H9 (cell line): ENCODE results near the gene DCTN5. TPM values are rescaled to one million over a fixed set of nuclear protein-coding genes. Genes with fewer than 3 reads are reported as not detected.

ENCODE experiments used
- DNase-seq: peaks from one replicate; pipeline ENCODE4 v3.0.0-alpha.2; 2017
- H2AFZ ChIP-seq: one replicate; pipeline ENCODE4 v1.6.1; 2013; ENCODE audit warnings: mild to moderate bottlenecking, low read length, control low read depth, moderate library complexity
- H2AK5ac ChIP-seq: 2 replicates; pipeline ENCODE4 v1.6.1; 2013; ENCODE audit warnings: low read length, control low read depth, mixed read lengths; ENCODE audit not compliant: insufficient read length
- H2BK120ac ChIP-seq: one replicate; pipeline ENCODE4 v1.6.1; 2013; ENCODE audit warnings: low read depth, mild to moderate bottlenecking, low read length, control low read depth, inconsistent platforms; ENCODE audit not compliant: poor library complexity, severe bottlenecking
- H2BK12ac ChIP-seq: 2 replicates; pipeline ENCODE4 v1.6.1; 2013; ENCODE audit warnings: low read length, control low read depth, mixed read lengths, low read depth; ENCODE audit not compliant: insufficient read length
- H2BK15ac ChIP-seq: 2 replicates; pipeline ENCODE4 v1.6.1; 2013; ENCODE audit warnings: low read depth, low read length, control low read depth
- H2BK20ac ChIP-seq: one replicate; pipeline ENCODE4 v1.6.1; 2013; ENCODE audit warnings: low read depth, mild to moderate bottlenecking, low read length, control low read depth, inconsistent platforms; ENCODE audit not compliant: poor library complexity, severe bottlenecking
- H2BK5ac ChIP-seq: 2 replicates; pipeline ENCODE4 v1.6.1; 2013; ENCODE audit warnings: low read length, control low read depth, mixed read lengths; ENCODE audit not compliant: insufficient read length
- H3K14ac ChIP-seq: 2 replicates; pipeline ENCODE4 v1.6.1; 2013; ENCODE audit warnings: low read length, control low read depth; ENCODE audit not compliant: insufficient read depth
- H3K18ac ChIP-seq: 2 replicates; pipeline ENCODE4 v1.6.1; 2013; ENCODE audit warnings: low read depth, mild to moderate bottlenecking, mixed read lengths, low read length, control low read depth; ENCODE audit not compliant: insufficient read length
- H3K23ac ChIP-seq: 2 replicates; pipeline ENCODE4 v1.6.1; 2013; ENCODE audit warnings: low read length, control low read depth, mixed read lengths, low read depth; ENCODE audit not compliant: insufficient read length
- H3K23me2 ChIP-seq: 2 replicates; pipeline ENCODE4 v1.6.1; 2013; ENCODE audit warnings: low read depth, mild to moderate bottlenecking, mixed read lengths, low read length, control low read depth; ENCODE audit not compliant: insufficient read length, poor library complexity, severe bottlenecking
- H3K27ac ChIP-seq: 2 replicates; pipeline ENCODE4 v1.5.1; 2013; ENCODE audit warnings: low read length, control low read depth, mixed read lengths, low read depth; ENCODE audit not compliant: insufficient read length
- H3K27me3 ChIP-seq: 2 replicates; pipeline ENCODE4 v1.6.1; 2013; ENCODE audit warnings: low read length, control low read depth, inconsistent platforms; ENCODE audit not compliant: insufficient read depth
- H3K4ac ChIP-seq: 2 replicates; pipeline ENCODE4 v1.6.1; 2013; ENCODE audit warnings: low read depth, mild to moderate bottlenecking, control low read depth, inconsistent platforms, low read length, moderate library complexity
- H3K4me1 ChIP-seq: 2 replicates; pipeline ENCODE4 v1.6.1; 2013; ENCODE audit warnings: low read length, control low read depth, inconsistent platforms; ENCODE audit not compliant: insufficient read depth
- H3K4me2 ChIP-seq: 2 replicates; pipeline ENCODE4 v1.6.1; 2013; ENCODE audit warnings: low read length, control low read depth, mixed read lengths; ENCODE audit not compliant: insufficient read length, insufficient read depth
- H3K56ac ChIP-seq: 2 replicates; pipeline ENCODE4 v1.6.1; 2013; ENCODE audit warnings: low read depth, mild to moderate bottlenecking, mixed read lengths, low read length, control low read depth; ENCODE audit not compliant: insufficient read length
- H3K79me1 ChIP-seq: 2 replicates; pipeline ENCODE4 v1.6.1; 2013; ENCODE audit warnings: low read depth, mild to moderate bottlenecking, moderate library complexity, low read length, control low read depth, inconsistent platforms; ENCODE audit not compliant: insufficient read depth, poor library complexity, severe bottlenecking
- H3K79me2 ChIP-seq: 2 replicates; pipeline ENCODE4 v1.6.1; 2013; ENCODE audit warnings: low read length, control low read depth, inconsistent platforms; ENCODE audit not compliant: insufficient read depth
- H3K9ac ChIP-seq: 2 replicates; pipeline ENCODE4 v1.6.1; 2013; ENCODE audit warnings: low read length, control low read depth, mixed read lengths; ENCODE audit not compliant: insufficient read length; ENCODE audit errors: extremely low read depth
- H3K9me3 ChIP-seq: one replicate; pipeline ENCODE4 v1.6.1; 2013; ENCODE audit warnings: low read depth, low read length, inconsistent platforms; ENCODE audit not compliant: control insufficient read depth
- H3T11ph ChIP-seq: one replicate; pipeline ENCODE4 v1.6.1; 2013; ENCODE audit warnings: mild to moderate bottlenecking, low read length, control low read depth, inconsistent platforms
- H4K20me1 ChIP-seq: one replicate; pipeline ENCODE4 v1.6.1; 2013; ENCODE audit not compliant: control insufficient read depth, insufficient read length, insufficient read depth
- H4K5ac ChIP-seq: 2 replicates; pipeline ENCODE4 v1.6.1; 2013; ENCODE audit warnings: low read depth, mild to moderate bottlenecking, mixed read lengths, low read length, control low read depth; ENCODE audit not compliant: insufficient read length
- H4K8ac ChIP-seq: replicated peaks from 2 replicates; pipeline ENCODE4 v1.6.1; 2013; ENCODE audit warnings: low read length, control low read depth, mixed read lengths, low read depth; ENCODE audit not compliant: insufficient read length
- H4K91ac ChIP-seq: 2 replicates; pipeline ENCODE4 v1.6.1; 2013; ENCODE audit warnings: low read depth, mild to moderate bottlenecking, moderate library complexity, mixed read lengths, low read length, control low read depth; ENCODE audit not compliant: insufficient read length
- H3K27ac Mint-ChIP-seq, 3 experiments: 2 replicates in 2 of 3; 3 replicates in 1 of 3; pipeline ENCODE4 v1.8.0; 2020 to 2021; ENCODE audit warnings: mixed read lengths in 3 of 3, mild to moderate bottlenecking in 1 of 3, moderate library complexity in 1 of 3
- H3K27me3 Mint-ChIP-seq: 2 replicates; pipeline ENCODE4 v1.8.0; 2021; ENCODE audit warnings: low read depth, mild to moderate bottlenecking, moderate library complexity, mixed read lengths
- H3K36me3 Mint-ChIP-seq, 3 experiments: 2 replicates in 2 of 3; 3 replicates in 1 of 3; pipeline ENCODE4 v1.8.0; 2020 to 2021; ENCODE audit warnings: low read depth in 3 of 3, mixed read lengths in 3 of 3; ENCODE audit not compliant: insufficient read depth in 1 of 3
- H3K4me1 Mint-ChIP-seq, 2 experiments: 2 replicates each; pipeline ENCODE4 v1.8.0; 2020; ENCODE audit warnings: mixed read lengths in 2 of 2
- H3K4me3 Mint-ChIP-seq, 2 experiments: 2 replicates in 1 of 2; 3 replicates in 1 of 2; pipeline ENCODE4 v1.8.0; 2020 to 2021; ENCODE audit warnings: mild to moderate bottlenecking in 2 of 2, mixed read lengths in 2 of 2, moderate library complexity in 1 of 2
- H3K9me3 Mint-ChIP-seq, 2 experiments: 2 replicates in 1 of 2; 3 replicates in 1 of 2; pipeline ENCODE4 v1.8.0; 2020; ENCODE audit warnings: mild to moderate bottlenecking in 2 of 2, mixed read lengths in 2 of 2, moderate library complexity in 1 of 2
- WGBS: extraction: QIAGEN DNeasy Blood & Tissue Kit; methylation state at CpG from one replicate; pipeline ENCODE4 v1.1.7; 2013; ENCODE audit warnings: missing lambda C conversion rate, low lambda C conversion rate, mixed read lengths; ENCODE audit not compliant: insufficient read length; ENCODE audit errors: extremely low coverage; 5-methylcytosine and 5-hydroxymethylcytosine counted together
- total RNA-seq: library from RNA; stranded (reverse); gene quantifications from 2 replicates; pipeline ENCODE4 v1.2.1, GENCODE V29; 2021
- TF ChIP-seq, protein P1 (sequence below): fragments of 200-600 bp; sonication (generic); conservative IDR thresholded peaks from 3 replicates; pipeline ENCODE4 v1.8.0; 2021; ENCODE audit warnings: antibody characterized with exemption, mild to moderate bottlenecking

The DCTN5 gene
- total RNA-seq, 1 experiment from 2014 or later, result 114 TPM

DNA sequence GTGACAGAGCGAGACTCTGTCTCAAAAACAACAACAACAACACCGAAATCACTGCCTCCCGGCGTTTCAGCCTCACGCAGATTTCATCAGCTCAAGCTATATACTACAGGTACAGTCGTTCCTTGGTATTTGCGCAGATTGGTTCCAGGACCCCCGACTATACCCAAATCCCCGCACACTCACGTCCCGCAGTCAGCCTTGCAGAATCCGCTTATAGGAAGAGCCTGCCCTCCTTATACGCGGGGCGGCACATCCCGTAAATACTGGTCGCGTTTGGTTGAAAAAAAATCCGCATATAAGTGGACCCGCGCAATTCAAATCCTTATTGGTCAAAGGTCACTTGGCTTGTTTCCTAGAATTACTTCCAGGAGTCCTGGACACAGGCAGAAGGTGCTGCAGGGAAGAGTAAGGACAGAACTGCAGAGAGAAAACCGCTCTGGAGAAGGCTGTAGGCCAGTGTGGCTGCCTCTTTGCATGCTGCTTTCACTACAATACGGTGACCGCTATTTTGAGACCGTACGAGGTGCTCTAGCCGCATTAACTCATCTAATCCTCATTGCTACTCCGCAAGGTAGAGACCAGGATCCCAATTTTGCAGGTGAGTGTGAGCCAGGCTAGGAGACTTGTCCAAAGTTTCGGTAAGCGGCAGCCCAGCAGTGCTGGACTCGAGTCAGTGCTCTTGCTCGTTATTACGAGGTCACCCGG is 45.9 kb upstream of the DCTN5 start:
- H4K20me1 ChIP-seq, result no peaks in the 10 kb centered on the region
- no peaks in the 10 kb centered on the region for H3K4me1 ChIP-seq
- Mint-ChIP-seq H3K27me3 (no peaks in the 10 kb centered on the region), H3K4me1 (peaks cover 18 to 29% of the 10 kb centered on the region in 2 experiments), H3K4me3 (peak overlapping the region; percentile 86 to 89), H3K36me3 (peaks cover 14 to 35% (median 26%) of the 10 kb centered on the region in 3 experiments), H3K9me3 (no peaks in the 10 kb centered on the region), H3K27ac (peak overlapping the region in 2 of 3 experiments; percentile 46 to 90; a peak in 4 of 7 replicates)
- H3K27me3 ChIP-seq, result no peaks in the 10 kb centered on the region
- H3K14ac ChIP-seq, result peak overlapping the region; percentile 71; the same call in 1 of the 2 replicates
- peak overlapping the region; percentile 95 for H3K9ac ChIP-seq
- H3K23me2 ChIP-seq, result peaks cover 7% of the 10 kb centered on the region
- no peak overlapping the region for H4K5ac ChIP-seq
- DNase-seq, result no peak
- no peak overlapping the region for H4K91ac ChIP-seq
- no peak overlapping the region for H3K56ac ChIP-seq
- TF ChIP-seq, protein P1, sequence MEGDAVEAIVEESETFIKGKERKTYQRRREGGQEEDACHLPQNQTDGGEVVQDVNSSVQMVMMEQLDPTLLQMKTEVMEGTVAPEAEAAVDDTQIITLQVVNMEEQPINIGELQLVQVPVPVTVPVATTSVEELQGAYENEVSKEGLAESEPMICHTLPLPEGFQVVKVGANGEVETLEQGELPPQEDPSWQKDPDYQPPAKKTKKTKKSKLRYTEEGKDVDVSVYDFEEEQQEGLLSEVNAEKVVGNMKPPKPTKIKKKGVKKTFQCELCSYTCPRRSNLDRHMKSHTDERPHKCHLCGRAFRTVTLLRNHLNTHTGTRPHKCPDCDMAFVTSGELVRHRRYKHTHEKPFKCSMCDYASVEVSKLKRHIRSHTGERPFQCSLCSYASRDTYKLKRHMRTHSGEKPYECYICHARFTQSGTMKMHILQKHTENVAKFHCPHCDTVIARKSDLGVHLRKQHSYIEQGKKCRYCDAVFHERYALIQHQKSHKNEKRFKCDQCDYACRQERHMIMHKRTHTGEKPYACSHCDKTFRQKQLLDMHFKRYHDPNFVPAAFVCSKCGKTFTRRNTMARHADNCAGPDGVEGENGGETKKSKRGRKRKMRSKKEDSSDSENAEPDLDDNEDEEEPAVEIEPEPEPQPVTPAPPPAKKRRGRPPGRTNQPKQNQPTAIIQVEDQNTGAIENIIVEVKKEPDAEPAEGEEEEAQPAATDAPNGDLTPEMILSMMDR, result no peak
- H3K79me2 ChIP-seq, result peaks cover 27% of the 10 kb centered on the region; the same call in 1 of the 2 replicates
- no peak overlapping the region for H3T11ph ChIP-seq
- no peak overlapping the region for H3K27ac ChIP-seq
- no peak overlapping the region for H3K4ac ChIP-seq
- H3K18ac ChIP-seq, result no peak overlapping the region
- H2BK15ac ChIP-seq, result no peak overlapping the region
- no peak overlapping the region for H2AK5ac ChIP-seq
- H3K9me3 ChIP-seq, result no peaks in the 10 kb centered on the region
- H2BK20ac ChIP-seq, result no peak overlapping the region
- peak overlapping the region; percentile 97 for H3K4me2 ChIP-seq
- WGBS, result no CpG with 5 or more reads among the region's 34 CpGs
- H3K23ac ChIP-seq, result peak overlapping the region; percentile 25
- no peak overlapping the region for H2BK5ac ChIP-seq
- no peak overlapping the region for H2AFZ ChIP-seq
- no peak overlapping the region for H2BK120ac ChIP-seq
- peaks cover 3% of the 10 kb centered on the region for H3K79me1 ChIP-seq
- no peak overlapping the region for H4K8ac ChIP-seq
- no peak overlapping the region for H2BK12ac ChIP-seq
